ENCODE results near the gene IQSEC1.

- TF ChIP-seq, protein P1, sequence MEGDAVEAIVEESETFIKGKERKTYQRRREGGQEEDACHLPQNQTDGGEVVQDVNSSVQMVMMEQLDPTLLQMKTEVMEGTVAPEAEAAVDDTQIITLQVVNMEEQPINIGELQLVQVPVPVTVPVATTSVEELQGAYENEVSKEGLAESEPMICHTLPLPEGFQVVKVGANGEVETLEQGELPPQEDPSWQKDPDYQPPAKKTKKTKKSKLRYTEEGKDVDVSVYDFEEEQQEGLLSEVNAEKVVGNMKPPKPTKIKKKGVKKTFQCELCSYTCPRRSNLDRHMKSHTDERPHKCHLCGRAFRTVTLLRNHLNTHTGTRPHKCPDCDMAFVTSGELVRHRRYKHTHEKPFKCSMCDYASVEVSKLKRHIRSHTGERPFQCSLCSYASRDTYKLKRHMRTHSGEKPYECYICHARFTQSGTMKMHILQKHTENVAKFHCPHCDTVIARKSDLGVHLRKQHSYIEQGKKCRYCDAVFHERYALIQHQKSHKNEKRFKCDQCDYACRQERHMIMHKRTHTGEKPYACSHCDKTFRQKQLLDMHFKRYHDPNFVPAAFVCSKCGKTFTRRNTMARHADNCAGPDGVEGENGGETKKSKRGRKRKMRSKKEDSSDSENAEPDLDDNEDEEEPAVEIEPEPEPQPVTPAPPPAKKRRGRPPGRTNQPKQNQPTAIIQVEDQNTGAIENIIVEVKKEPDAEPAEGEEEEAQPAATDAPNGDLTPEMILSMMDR (IDR thresholded peaks at IDR 0.05), result no peak
- TF ChIP-seq POLR2A (IDR thresholded peaks at IDR 0.05), result no peak
- no peak for TF ChIP-seq POLR2AphosphoS5 (IDR thresholded peaks at IDR 0.05)
Measured at GRCh38 chr3:13105896-13106250, 32.6 kb upstream of the IQSEC1 start.

Measured in breast epithelium (tissue), 3 donors.